Measurements from ENCODE around the gene TCF23.
"Not testable (repeated sequence)": the region's sequence is repeated elsewhere in the genome, so short reads cannot be mapped to it uniquely, and the experiment has no call there.

TCF23 gene

DNA sequence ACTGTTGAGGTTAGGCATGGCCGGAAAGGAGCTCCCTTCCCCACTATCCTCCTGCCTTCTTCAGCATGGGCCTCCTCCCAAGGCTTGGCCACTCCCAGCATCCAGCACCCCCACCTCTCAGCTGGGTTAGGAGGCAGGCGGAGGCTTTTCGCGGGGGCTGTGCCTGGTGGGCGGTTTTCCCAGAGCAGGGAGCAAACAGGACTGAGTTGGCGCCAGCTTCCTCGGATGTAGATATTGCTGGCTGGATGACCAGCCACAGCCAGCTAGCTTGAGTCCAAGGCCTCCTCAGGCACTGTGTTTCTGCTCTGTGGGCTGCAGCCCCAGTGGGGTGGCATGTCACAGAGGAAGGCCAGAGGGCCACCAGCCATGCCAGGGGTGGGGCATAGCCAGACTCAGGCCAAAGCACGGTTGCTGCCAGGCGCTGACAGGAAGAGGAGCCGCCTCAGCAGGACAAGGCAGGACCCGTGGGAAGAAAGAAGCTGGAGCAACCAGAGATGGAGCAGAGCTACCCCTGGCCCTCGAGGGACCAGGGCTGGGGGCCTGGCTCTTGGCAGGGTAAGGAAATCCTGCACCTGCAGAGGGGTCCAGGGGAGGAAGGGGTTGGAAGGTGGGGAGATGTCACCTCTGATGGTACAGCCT is at the start of gene TCF23:
TCF23 (plus strand) TSS at position 204 of the 639 bp plus-strand sequence; CDS start at position 334, 130 bp downstream.
- DNase-seq (ENCODE audit: low read depth in 2 of 2), result no peak

DNA sequence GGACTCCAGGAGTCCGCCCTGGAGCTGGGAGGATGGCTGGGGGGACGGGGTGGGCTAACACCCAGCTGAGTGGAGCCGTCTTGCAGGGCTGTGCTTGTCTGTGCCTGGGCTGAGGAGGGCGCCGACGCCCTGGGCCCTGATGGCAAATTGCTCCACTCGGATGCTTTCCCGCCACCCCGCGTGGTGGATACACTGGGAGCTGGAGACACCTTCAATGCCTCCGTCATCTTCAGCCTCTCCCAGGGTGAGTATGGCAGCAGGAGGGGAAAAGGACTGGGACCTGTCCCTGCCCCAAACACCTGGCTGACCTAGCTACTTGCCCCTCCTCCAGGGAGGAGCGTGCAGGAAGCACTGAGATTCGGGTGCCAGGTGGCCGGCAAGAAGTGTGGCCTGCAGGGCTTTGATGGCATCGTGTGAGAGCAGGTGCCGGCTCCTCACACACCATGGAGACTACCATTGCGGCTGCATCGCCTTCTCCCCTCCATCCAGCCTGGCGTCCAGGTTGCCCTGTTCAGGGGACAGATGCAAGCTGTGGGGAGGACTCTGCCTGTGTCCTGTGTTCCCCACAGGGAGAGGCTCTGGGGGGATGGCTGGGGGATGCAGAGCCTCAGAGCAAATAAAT is 49.4 kb upstream of the TCF23 start:
- no peak for DNase-seq (ENCODE audit: low read depth in 2 of 2)

DNA sequence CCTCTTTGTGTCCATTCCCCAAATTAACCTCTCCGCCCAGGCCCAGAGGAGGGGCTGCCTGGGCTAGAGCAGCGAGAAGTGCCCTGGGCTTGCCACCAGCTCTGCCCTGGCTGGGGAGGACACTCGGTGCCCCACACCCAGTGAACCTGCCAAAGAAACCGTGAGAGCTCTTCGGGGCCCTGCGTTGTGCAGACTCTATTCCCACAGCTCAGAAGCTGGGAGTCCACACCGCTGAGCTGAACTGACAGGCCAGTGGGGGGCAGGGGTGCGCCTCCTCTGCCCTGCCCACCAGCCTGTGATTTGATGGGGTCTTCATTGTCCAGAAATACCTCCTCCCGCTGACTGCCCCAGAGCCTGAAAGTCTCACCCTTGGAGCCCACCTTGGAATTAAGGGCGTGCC is 48.8 kb upstream of the TCF23 start:
- DNase-seq (ENCODE audit: low read depth in 2 of 2), result no peak

DNA sequence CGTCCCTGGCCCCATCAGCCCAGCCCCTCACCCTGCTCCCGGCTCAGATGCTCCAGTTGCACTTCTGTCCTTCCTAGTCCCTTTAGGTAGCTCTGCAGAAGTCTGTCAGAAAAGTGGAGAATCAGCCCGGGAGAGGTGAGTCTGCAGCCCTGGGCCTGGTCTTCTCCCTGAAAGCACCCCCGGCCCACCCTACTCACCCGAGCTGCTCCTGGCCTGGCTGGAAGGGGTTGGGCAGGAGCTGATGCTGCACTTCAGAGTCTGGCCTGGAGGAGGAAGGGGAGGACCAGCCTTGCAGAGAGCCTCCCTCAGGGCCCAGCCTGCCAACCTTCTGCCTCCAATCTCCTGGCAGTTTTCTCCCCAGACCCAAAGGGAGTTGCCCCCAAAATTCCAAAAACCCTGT is 46.5 kb upstream of the TCF23 start:
- no peak for DNase-seq (ENCODE audit: low read depth in 2 of 2)

DNA sequence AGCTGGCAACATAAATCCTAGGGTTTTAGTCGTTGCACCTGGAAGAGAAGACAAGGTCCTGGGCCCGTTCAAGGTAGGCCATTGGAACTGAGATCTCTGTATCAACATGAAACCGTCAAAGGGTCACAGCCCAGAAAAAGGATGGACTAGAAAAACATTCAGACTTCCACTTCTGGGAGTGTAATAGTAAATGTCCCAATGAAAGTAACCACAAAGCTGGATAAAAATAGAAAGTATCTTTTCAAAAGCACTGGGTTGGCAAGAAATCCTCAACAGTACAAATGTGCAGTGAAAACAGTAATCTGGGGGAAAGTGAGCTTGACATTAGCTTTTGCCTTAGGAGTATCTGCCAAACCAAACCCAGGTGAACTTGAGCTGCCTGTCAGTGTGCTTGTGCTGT is 42.8 kb upstream of the TCF23 start:
- no peak for DNase-seq (ENCODE audit: low read depth in 2 of 2)

DNA sequence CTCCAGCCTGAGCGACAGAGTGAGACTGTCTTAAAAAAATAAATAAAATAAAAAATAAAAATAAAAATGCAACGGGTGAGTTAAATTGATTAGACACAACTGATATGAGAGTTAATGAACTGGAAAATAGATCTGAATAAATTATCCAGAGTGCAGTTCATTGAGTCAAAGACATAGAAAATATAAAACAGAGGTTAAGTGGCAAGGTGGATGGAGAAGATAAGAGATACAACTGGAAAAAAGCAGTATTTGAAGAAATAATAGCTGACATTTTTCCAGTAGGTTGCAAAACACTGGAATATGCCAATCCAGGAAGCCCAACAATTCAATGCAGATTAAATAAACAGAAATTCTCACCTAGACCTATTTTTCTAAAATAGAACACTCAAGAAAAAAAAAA is 40.6 kb upstream of the TCF23 start:
- no peak for DNase-seq (ENCODE audit: low read depth in 2 of 2)

- no peak for DNase-seq (ENCODE audit: low read depth in 2 of 2)
Observed at GRCh38 chr2:27109083-27109482, 39.7 kb upstream of the TCF23 start.

DNA sequence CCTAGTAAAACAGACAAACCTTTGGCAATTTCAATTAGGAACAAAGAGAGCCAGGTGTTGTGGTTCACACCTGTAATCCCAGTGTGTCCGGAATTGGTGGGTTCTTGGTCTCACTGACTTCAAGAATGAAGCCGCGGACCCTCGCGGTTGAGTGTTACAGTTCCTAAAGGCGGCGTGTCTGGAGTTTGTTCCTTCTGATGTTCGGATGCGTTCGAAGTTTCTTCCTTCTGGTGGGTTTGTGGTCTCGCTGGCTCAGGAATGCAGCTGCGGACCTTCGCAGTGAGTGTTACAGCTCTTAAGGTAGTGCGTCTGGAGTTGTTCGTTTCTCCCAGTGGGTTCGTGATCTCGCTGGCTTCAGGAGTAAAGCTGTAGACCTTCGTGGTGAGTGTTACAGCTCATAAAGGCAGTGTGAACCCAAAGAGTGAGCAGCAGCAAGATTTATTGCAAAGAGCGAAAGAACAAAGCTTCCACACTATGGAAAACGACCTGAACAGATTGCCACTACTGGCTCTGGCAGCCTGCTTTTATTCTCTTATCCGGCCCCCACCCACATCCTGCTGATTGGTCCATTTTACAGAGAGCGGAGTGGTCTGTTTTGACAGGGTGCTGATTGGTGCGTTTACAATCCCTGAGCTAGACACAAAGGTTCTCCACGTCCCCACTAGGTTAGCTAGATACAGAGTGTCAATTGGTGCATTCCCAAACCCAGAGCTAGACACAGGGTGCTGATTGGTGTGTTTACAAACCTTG is 38.0 kb upstream of the TCF23 start:
- DNase-seq (ENCODE audit: low read depth in 2 of 2), result not testable (repeated sequence)

- not testable (repeated sequence) for DNase-seq (ENCODE audit: low read depth in 2 of 2)
Observed at GRCh38 chr2:27111392-27112078, 37.3 kb upstream of the TCF23 start.

DNA sequence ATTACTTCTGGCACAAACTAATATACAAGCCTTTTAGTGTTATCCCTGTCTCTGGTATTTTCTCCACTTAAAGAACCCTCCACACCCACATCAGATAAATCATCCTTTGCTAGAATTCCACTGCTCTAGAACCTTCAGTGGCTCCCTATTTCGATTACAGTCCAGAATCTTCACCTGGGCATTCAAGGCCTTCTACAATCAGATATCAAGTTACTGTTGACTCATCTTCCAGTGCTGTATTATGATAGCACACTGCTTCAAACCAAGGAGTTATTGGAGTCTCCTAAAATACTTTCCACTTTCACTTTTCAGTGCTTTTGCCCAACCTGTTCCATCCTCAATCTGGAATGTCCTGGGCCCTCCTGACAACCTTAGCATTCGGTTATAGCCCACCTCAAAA is 33.3 kb upstream of the TCF23 start:
- no peak for DNase-seq (ENCODE audit: low read depth in 2 of 2)

DNA sequence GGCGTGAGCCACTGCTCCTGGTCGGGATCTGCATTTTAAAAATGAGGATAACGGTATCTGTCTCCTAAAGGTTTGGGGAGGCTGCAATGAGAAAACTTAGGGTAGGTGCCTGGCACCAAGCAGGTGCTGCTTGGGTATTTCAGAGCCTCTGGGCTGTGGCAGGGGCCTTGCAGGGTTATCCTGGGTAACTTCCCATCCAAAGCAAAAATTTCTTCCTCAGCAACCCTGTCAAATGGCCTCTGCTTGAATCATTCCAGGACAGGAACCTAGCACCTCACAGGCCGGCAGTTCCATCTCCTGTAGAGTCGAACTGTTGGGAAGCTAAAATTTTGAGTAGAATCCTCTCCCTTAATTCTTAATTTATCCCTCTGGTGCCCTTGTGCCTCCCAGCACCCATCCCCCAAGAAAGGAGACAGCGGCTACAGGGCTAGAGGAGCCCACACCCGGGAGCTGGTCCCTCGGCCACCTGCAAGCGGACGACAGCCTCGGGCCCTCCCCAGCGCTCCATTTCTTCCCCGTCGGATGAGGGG is 30.7 kb upstream of the TCF23 start:
- no peak for DNase-seq (ENCODE audit: low read depth in 2 of 2)

DNA sequence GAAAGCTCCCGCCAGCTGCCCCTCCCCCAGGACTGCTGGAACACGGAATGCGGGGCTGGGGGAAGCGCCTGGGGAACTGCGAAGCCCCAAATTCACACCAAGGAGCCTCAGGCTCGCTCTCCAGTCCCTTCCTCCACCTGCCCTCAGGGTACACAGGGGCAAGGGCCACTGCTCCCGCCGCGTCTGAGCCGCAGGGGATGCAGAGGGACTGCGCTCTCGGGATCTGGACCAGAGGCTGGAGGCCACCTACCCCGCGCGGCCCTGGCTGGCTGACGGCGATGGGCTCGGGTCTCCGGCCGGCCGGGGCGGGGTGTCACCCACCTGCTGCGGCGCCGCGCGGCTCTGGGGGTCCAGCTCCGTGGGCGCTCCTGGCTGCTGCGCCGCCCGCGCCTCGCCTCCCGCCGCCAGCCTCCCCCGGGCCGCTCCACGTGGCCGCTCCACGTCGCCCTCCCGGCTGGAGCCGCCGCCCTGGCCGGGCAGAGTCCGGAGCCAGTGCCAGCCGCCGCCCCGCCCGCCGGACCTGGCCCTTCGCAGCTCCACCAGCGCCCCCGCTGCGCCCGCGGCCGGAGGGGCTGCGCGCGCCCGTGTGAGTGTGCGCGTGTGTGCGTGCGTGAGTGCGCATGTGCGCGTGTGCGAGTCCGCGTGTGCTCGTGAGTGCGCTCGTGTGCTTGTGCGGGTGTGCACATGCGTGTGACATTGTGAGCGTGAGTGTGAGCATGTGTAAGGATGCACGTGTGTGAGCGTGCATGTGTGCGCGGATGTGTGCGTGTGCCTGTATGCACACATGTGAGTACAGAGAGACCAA is 30.1 kb upstream of the TCF23 start, which contains the start of gene CGREF1:
CGREF1 (minus strand) TSS at position 604 of the 805 bp plus-strand sequence. CDS start 14,762 bp downstream, outside the sequence.
- no peak for DNase-seq (ENCODE audit: low read depth in 2 of 2)

DNA sequence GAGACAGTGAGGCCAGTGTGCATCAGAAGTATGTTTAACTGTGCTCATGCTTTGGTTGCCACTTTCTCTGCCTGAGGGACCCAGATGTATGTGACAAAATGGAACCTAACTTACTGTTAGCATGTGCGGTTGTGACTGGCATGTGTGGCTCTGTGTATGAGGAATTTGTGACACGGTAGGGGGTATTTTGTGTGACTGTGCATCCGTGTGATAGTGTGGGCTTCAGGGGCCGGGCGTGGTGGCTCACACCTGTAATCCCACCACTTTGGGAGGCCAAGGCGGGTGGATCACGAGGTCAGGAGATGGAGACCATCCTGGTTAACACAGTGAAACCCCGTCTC is 29.5 kb upstream of the TCF23 start:
- DNase-seq (ENCODE audit: low read depth in 2 of 2), result not testable (repeated sequence)

- DNase-seq (ENCODE audit: low read depth in 2 of 2), result no peak
Observed at GRCh38 chr2:27121906-27122305, 26.9 kb upstream of the TCF23 start.

DNA sequence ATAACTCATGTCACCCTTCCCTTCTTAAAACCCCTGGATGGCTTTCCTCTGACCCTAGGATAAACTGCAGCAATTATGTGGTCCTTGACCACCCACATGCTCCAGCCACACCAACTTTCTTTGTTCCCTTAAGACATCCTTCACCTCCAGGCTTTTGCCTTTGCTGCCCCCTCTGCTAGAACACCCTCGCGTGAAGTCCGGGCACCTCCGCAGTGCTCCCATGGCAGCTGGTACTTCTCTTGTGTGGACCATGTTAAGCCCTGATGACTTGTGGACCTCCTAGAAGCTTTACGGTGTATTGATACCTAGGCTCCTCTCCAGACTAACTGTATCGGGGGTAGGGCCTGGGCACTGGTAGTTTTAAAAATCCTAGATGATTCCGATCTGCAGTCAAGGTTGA is 26.0 kb upstream of the TCF23 start:
- no peak for DNase-seq (ENCODE audit: low read depth in 2 of 2)

DNA sequence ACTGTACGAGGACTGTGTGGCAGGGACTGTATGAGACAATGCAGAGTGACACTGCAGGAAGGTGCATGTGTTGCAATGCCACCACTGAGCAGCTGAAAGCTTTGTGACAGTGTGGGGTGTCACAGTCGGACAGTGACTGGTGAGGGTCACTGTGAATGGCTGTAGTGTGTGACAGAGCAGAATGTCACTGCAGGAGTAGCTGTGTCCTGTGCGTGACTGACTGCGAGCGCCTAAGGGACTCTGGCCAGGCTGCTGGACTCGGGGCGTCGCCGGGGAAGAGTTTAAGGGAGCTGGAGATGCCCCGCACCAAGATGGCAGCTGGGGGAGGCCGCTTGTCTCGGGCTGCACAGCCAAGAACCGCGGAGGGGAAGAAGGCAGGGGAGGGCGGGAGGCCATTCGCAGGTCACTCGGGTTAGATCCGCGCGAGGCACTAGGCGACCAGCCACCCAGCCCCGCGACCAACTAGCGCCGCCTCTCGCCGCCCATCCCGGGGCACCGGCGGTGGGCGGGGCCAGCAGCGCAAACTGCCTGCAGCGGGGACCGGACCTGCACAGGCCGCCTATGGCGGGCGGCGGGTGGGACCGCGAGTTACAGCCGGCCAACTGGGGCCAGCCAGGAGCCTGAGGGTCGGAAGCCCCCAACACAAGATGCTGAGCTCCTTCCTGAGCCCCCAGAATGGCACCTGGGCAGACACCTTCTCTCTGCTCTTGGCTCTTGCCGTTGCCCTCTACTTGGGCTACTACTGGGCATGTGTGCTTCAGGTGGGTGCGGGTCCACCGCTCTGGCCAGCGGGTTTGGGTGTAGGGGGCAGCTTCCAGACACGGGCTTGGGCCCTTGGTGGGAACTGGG is 25.3 kb upstream of the TCF23 start, which contains the start of gene ABHD1:
ABHD1 (plus strand) TSS at position 514 of the 849 bp plus-strand sequence; CDS start at position 648, 134 bp downstream.
- peak; percentile 28 to 40 for DNase-seq (ENCODE audit: low read depth in 2 of 2)

DNA sequence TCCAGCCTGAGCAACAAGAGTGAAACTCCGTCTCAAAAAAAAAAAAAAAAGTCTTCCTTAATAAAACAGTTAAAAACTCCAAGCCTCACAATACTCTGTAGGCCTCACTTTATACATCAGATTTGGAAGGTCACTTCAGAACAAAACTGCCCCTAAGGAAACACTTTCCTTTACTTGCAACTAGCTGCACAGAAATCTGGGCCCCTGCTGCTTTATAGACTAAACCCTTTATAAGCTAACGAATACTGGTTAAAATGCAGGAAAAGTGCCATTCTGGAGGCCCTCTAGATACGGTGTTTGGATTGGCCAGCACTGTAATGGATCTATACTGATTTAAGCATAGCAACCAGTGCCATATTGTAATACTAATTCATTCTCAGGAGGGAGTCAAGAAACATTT is 23.7 kb upstream of the TCF23 start:
- DNase-seq (ENCODE audit: low read depth in 2 of 2), result no peak

DNA sequence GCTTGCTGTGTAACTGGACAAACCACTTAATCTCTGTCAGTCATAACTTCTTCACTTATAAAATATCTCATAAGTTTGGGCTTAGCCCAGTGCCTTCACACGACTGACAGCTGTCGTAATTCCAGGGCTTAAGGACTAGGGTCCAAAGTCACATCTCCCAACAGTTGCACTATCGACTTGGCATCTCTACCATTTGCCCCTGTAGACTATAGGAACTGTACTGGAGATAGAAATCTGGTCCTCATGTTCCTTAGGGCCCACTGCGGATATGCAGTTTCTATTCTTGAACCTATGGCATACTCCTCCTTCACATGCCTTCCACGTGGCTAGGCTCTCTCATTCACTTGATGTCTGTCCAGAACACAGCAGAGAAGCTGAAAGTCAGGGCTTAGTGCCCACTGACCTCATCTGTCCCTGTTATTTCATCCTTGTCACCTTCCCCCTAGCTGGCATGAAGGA is 22.5 kb upstream of the TCF23 start:
- DNase-seq (ENCODE audit: low read depth in 2 of 2), result no peak

GRCh38 chr2:27127883-27128667 is 20.7 kb upstream of the TCF23 start:
- no peak for DNase-seq (ENCODE audit: low read depth in 2 of 2)
